IMR-90 (cell line): ENCODE measurements around the gene SUV39H2. TPM values are rescaled to one million over a fixed set of nuclear protein-coding genes. Genes with fewer than 3 reads are reported as not detected.

Experiments
- ATAC-seq: fragments of 200-7000 bp; cut with Tn5 transposase; 2 replicates; pipeline ENCODE4 v1.9.1; 2020; ENCODE audit warnings: low read depth, mild to moderate bottlenecking, moderate library complexity
- BruUV-seq: library from RNA; stranded (reverse); fragments of 400-500 nt; replicated peaks from 2 replicates; lab custom pipeline; 2021; lab: Mats Ljungman, UMichigan
- CTCF ChIA-PET: fragments of 300-600 bp; formaldehyde crosslinking; extraction: SDS; loops from one replicate; lab custom pipeline; 2021; ENCODE audit warnings: antibody characterized with exemption; lab: Yijun Ruan, JAX
- POLR2A ChIA-PET: fragments of 300-600 bp; sonication (Branson Sonifier 250); formaldehyde crosslinking; loops from one replicate; lab custom pipeline; 2022; ENCODE audit warnings: antibody characterized with exemption; ENCODE audit not compliant: unreplicated experiment; lab: Charles Lee
- DNase-seq: peaks from one replicate; pipeline ENCODE4 v3.0.0; 2013
- H2AFZ ChIP-seq: replicated peaks from 2 replicates; pipeline ENCODE3; 2013; ENCODE audit warnings: low read length, mild to moderate bottlenecking; ENCODE audit not compliant: poor library complexity
- H2AK5ac ChIP-seq: 2 replicates; pipeline ENCODE4 v1.6.1; 2013; ENCODE audit warnings: low read depth, low read length, inconsistent platforms
- H2AK9ac ChIP-seq: replicated peaks from 2 replicates; pipeline ENCODE3; 2013; ENCODE audit warnings: mild to moderate bottlenecking, low read depth, low read length, moderate library complexity; ENCODE audit not compliant: poor library complexity
- H2BK120ac ChIP-seq: 2 replicates; pipeline ENCODE4 v1.6.1; 2013; ENCODE audit warnings: low read depth, low read length, inconsistent platforms
- H2BK15ac ChIP-seq: 3 replicates; pipeline ENCODE4 v1.6.1; 2013; ENCODE audit warnings: low read depth, low read length, inconsistent platforms
- H2BK20ac ChIP-seq: 2 replicates; pipeline ENCODE4 v1.6.1; 2013; ENCODE audit warnings: low read depth, mild to moderate bottlenecking, inconsistent platforms, low read length, moderate library complexity
- H2BK5ac ChIP-seq: 2 replicates; pipeline ENCODE4 v1.6.1; 2013; ENCODE audit warnings: mild to moderate bottlenecking, low read depth, low read length, inconsistent platforms; ENCODE audit not compliant: poor library complexity, severe bottlenecking
- H3K14ac ChIP-seq: replicated peaks from 2 replicates; pipeline ENCODE4 v1.6.1; 2013; ENCODE audit warnings: low read depth, low read length, inconsistent platforms
- H3K18ac ChIP-seq: 2 replicates; pipeline ENCODE4 v1.6.1; 2013; ENCODE audit warnings: low read depth, low read length, control low read depth
- H3K23ac ChIP-seq: 2 replicates; pipeline ENCODE4 v1.6.1; 2013; ENCODE audit warnings: low read depth, low read length, inconsistent platforms
- H3K27ac ChIP-seq: 2 replicates; pipeline ENCODE4 v1.5.1; 2013; ENCODE audit warnings: mild to moderate bottlenecking, control low read depth, low read length; ENCODE audit not compliant: insufficient read depth
- H3K27me3 ChIP-seq: 2 replicates; pipeline ENCODE4 v1.6.1; 2013; ENCODE audit warnings: low read length; ENCODE audit not compliant: control insufficient read depth, insufficient read depth
- H3K36me3 ChIP-seq: 2 replicates; pipeline ENCODE4 v1.6.1; 2013; ENCODE audit warnings: low read length, mixed read lengths; ENCODE audit not compliant: control insufficient read depth, insufficient read depth
- H3K4ac ChIP-seq: 2 replicates; pipeline ENCODE4 v1.6.1; 2013; ENCODE audit warnings: low read depth, low read length, inconsistent platforms
- H3K4me1 ChIP-seq: 2 replicates; pipeline ENCODE4 v1.6.1; 2013; ENCODE audit warnings: low read length, mixed read lengths; ENCODE audit not compliant: control insufficient read depth, insufficient read depth
- H3K4me2 ChIP-seq: 2 replicates; pipeline ENCODE4 v1.6.1; 2013; ENCODE audit warnings: low read depth, mild to moderate bottlenecking, control low read depth, low read length, moderate library complexity
- H3K4me3 ChIP-seq: 2 replicates; pipeline ENCODE4 v1.5.1; 2013; ENCODE audit warnings: low read depth, mild to moderate bottlenecking, control low read depth, low read length, moderate library complexity; ENCODE audit not compliant: insufficient read depth
- H3K56ac ChIP-seq: 2 replicates; pipeline ENCODE4 v1.6.1; 2013; ENCODE audit warnings: low read length, inconsistent platforms; ENCODE audit not compliant: insufficient read depth; ENCODE audit errors: extremely low read depth
- H3K79me1 ChIP-seq, 2 experiments: 2 replicates each; pipeline ENCODE4 v1.6.1; 2013; ENCODE audit warnings: low read length in 2 of 2, inconsistent platforms in 1 of 2, low read depth in 1 of 2
- H3K9ac ChIP-seq: 2 replicates; pipeline ENCODE4 v1.6.1; 2013; ENCODE audit warnings: low read depth, low read length, control low read depth
- H3K9me1 ChIP-seq: 2 replicates; pipeline ENCODE4 v1.6.1; 2013; ENCODE audit warnings: low read length, inconsistent platforms; ENCODE audit not compliant: insufficient read depth
- H3K9me3 ChIP-seq: 2 replicates; pipeline ENCODE4 v1.6.1; 2013; ENCODE audit warnings: low read length; ENCODE audit not compliant: control insufficient read depth, insufficient read depth
- H4K20me1 ChIP-seq: 2 replicates; pipeline ENCODE4 v1.6.1; 2013; ENCODE audit warnings: low read length, inconsistent platforms; ENCODE audit not compliant: insufficient read depth
- H4K5ac ChIP-seq: 2 replicates; pipeline ENCODE4 v1.6.1; 2013; ENCODE audit warnings: mild to moderate bottlenecking, low read depth, low read length, control low read depth
- H4K8ac ChIP-seq, 2 experiments: 2 replicates each; pipeline ENCODE4 v1.6.1; 2013; ENCODE audit warnings: low read depth in 2 of 2, low read length in 2 of 2, control low read depth in 1 of 2, inconsistent platforms in 1 of 2
- H4K91ac ChIP-seq: 2 replicates; pipeline ENCODE4 v1.6.1; 2013; ENCODE audit warnings: low read depth, low read length, inconsistent platforms; ENCODE audit not compliant: insufficient read depth
- MXI1 ChIP-seq: IDR thresholded peaks from 2 replicates; pipeline ENCODE4 v1.6.1; 2012; ENCODE audit warnings: low read depth, mild to moderate bottlenecking, low read length, moderate library complexity, borderline replicate concordance
- NFE2L2 ChIP-seq: fragments of 150-350 bp; IDR thresholded peaks from 2 replicates; pipeline ENCODE4 v1.6.1; 2016; ENCODE audit warnings: low read depth, mild to moderate bottlenecking, low read length
- WGBS, 2 experiments: methylation state at CpG; one replicate each; pipeline versions ENCODE4 v1.1.5 to v1.1.7; 2013; ENCODE audit warnings: missing lambda C conversion rate in 2 of 2; ENCODE audit not compliant: insufficient read length in 1 of 2; ENCODE audit errors: extremely low coverage in 2 of 2; 5-methylcytosine and 5-hydroxymethylcytosine counted together
- dilution Hi-C: fragments of 300-500 bp; cut with HindIII; formaldehyde crosslinking; loops from one replicate; pipeline ENCODE4 v1.14.3; 2018; ENCODE audit warnings: low sequenced_read_pairs; ENCODE audit not compliant: unreplicated experiment
- in situ Hi-C: fragments of 300-500 bp; cut with MboI; formaldehyde crosslinking; loops from 3 replicates; pipeline ENCODE4 v1.14.3; 2019; ENCODE audit warnings: low sequenced_read_pairs, inconsistent platforms, mixed read lengths
- intact Hi-C: fragments of 100-400 bp; cut with micrococcal nuclease; formaldehyde crosslinking; loops from 2 replicates; pipeline ENCODE4 v1.10.0; 2022
- polyA plus RNA-seq, 3 experiments: library from polyadenylated mRNA; depleted of rRNA; stranded (reverse); fragments of >200 nt; gene quantifications; 2 replicates each; pipeline ENCODE4 v1.2.3, GENCODE V29; 2012; ENCODE audit warnings: low replicate concordance in 1 of 3
- total RNA-seq: library from RNA; depleted of rRNA; stranded (reverse); fragments of >200 nt; gene quantifications from 2 replicates; pipeline ENCODE4 v1.2.3, GENCODE V29; 2012

The SUV39H2 gene
- total and polyA plus RNA-seq, 2 of the 4 experiments (the other 2 are of a cell fraction): 5.3 to 14.5 TPM

DNA sequence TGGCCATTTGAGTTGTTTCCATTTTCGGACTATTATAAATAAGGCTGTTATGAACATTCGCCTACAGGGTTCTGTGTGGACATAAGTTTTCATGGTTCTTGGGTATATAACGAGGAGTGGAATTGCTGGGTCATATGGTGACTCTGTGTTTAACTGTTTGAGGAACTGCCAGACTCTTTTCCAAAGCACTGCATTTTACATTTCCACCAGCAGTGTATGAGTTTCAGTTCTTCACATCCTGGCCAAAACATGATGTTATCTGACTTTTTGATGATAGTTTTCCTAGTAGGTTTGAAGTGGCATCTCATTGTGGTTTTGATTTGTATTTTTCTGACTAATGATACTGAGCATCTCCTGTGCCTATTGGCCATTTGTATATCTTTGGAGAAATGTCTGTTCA, 5.4 kb downstream of the SUV39H2 start:
- WGBS, 2 experiments: no CpG with 5 or more reads among the region's 3 CpGs
- CTCF ChIA-PET: no interaction called here

More for the DNA sequence above, 5.4 kb downstream of the SUV39H2 start:
- Histone ChIP-seq H4K20me1 (peaks cover 6% of the 10 kb centered on the region; the same call in 1 of the 2 replicates), H3K9me1 (no peaks in the 10 kb centered on the region; the same call in none of the 2 replicates), H2BK20ac (no peak overlapping the region), H3K14ac (no peak overlapping the region), H3K27ac (no peak overlapping the region), H2BK5ac (no peak overlapping the region), H3K56ac (no peak overlapping the region), H4K91ac (no peak overlapping the region), H2BK15ac (no peak overlapping the region), H3K23ac (no peak overlapping the region), H3K79me1 (peaks cover 44 to 63% of the 10 kb centered on the region in 2 experiments), H3K4me2 (no peak overlapping the region), H3K9ac (no peak overlapping the region), H3K4ac (no peak overlapping the region), H3K9me3 (no peaks in the 10 kb centered on the region), H3K4me3 (no peak overlapping the region), H3K18ac (no peak overlapping the region), H3K4me1 (peaks cover 5% of the 10 kb centered on the region; the same call in 1 of the 2 replicates), H3K27me3 (no peaks in the 10 kb centered on the region), H3K36me3 (no peaks in the 10 kb centered on the region; the same call in 1 of the 2 replicates), H4K8ac (no peak overlapping the region), H2AK5ac (no peak overlapping the region), H2AFZ (no peak overlapping the region), H2AK9ac (no peak overlapping the region), H4K5ac (no peak overlapping the region), H2BK120ac (no peak overlapping the region)
- DNase-seq (no peak), ATAC-seq (no peak)
- in situ Hi-C loops (no loop called here), intact Hi-C loops (no loop called here), dilution Hi-C loops (no loop called here)
- TF ChIP-seq MXI1 (no peak), NFE2L2 (no peak)
- POLR2A ChIA-PET: no interaction called here
- no TSS peak for BruUV-seq
